Esophagus squamous epithelium (tissue), 4 donors: ENCODE results near the gene RPGR.

Experiments used
- CTCF ChIP-seq, 6 experiments: fragments of 450-650 bp in 4 of 6; fragments of 200-600 bp in 2 of 6; sonication (generic) in 2 of 6; IDR thresholded peaks; one replicate each; pipeline ENCODE4 v1.5.1; 2016 to 2019; ENCODE audit warnings: antibody characterized with exemption in 6 of 6, mild to moderate bottlenecking in 4 of 6, moderate library complexity in 4 of 6
- POLR2A ChIP-seq, 4 donors: fragments of 450-650 bp; IDR thresholded peaks; one replicate each; pipeline ENCODE4 v1.6.1; 2017; ENCODE audit warnings: antibody characterized with exemption in 4 of 4, mild to moderate bottlenecking in 4 of 4, moderate library complexity in 3 of 4

- TF ChIP-seq CTCF (IDR thresholded peaks at IDR 0.05) (no peak), POLR2A (IDR thresholded peaks at IDR 0.05) (no peak)
Measured at GRCh38 chrX:38277136-38277535, 50.2 kb downstream of the RPGR start.
